ENCODE data around the gene IP6K1.

DNA sequence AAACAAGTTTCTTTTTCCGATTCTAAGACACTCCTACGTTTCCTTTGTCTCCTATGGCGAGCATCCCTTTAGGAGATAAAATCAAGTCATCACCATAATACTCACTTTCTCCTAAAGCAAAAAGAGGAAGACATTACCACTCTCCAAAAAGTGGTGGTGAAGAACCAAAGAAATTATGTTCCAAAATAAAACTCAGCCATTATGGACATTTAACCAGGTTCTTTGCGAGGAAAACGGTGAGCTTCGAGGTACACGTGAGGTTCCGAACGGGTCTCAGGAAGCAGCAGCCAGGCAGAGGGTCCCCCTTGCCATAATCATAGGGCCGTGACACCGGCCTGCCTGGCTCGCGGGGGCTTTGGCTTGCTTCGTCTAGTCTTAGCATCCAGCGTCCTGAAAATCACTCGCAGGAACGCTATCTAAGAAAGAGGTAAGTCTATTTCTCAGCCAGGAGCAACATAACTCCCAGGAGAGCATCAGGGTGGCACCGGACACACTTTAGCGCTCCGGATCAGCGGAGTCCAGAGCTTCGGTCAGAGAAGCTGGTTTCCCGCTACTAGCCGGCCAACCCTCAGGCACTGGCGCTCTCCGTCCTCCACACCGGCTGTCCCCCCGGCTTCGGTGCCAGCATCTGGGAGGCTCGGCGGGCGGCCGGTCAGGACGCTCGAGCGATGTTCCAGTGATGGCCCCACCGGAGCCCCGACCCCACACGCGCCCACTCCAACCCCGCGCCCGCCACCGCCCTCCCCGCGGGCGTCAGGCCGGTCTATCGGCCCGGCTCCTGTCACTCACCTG lies 581 bp downstream of the IP6K1 start:
- TF ChIP-seq, protein P1, sequence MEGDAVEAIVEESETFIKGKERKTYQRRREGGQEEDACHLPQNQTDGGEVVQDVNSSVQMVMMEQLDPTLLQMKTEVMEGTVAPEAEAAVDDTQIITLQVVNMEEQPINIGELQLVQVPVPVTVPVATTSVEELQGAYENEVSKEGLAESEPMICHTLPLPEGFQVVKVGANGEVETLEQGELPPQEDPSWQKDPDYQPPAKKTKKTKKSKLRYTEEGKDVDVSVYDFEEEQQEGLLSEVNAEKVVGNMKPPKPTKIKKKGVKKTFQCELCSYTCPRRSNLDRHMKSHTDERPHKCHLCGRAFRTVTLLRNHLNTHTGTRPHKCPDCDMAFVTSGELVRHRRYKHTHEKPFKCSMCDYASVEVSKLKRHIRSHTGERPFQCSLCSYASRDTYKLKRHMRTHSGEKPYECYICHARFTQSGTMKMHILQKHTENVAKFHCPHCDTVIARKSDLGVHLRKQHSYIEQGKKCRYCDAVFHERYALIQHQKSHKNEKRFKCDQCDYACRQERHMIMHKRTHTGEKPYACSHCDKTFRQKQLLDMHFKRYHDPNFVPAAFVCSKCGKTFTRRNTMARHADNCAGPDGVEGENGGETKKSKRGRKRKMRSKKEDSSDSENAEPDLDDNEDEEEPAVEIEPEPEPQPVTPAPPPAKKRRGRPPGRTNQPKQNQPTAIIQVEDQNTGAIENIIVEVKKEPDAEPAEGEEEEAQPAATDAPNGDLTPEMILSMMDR (tag by site-specific recombination; IDR thresholded peaks at IDR 0.05), result no peak
- TF ChIP-seq, protein P2, sequence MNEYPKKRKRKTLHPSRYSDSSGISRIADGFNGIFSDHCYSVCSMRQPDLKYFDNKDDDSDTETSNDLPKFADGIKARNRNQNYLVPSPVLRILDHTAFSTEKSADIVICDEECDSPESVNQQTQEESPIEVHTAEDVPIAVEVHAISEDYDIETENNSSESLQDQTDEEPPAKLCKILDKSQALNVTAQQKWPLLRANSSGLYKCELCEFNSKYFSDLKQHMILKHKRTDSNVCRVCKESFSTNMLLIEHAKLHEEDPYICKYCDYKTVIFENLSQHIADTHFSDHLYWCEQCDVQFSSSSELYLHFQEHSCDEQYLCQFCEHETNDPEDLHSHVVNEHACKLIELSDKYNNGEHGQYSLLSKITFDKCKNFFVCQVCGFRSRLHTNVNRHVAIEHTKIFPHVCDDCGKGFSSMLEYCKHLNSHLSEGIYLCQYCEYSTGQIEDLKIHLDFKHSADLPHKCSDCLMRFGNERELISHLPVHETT (tag by site-specific recombination; IDR thresholded peaks at IDR 0.05), result no peak
- TF ChIP-seq TRIM28 (IDR thresholded peaks at IDR 0.05; ENCODE audit: borderline replicate concordance, low read length) (no peak), ZFHX2 (tag by site-specific recombination; conservative IDR thresholded peaks at IDR 0.05) (peak; percentile 64), GLI4 (tag by site-specific recombination; IDR thresholded peaks at IDR 0.05) (no peak)
- TF ChIP-seq, protein P3, sequence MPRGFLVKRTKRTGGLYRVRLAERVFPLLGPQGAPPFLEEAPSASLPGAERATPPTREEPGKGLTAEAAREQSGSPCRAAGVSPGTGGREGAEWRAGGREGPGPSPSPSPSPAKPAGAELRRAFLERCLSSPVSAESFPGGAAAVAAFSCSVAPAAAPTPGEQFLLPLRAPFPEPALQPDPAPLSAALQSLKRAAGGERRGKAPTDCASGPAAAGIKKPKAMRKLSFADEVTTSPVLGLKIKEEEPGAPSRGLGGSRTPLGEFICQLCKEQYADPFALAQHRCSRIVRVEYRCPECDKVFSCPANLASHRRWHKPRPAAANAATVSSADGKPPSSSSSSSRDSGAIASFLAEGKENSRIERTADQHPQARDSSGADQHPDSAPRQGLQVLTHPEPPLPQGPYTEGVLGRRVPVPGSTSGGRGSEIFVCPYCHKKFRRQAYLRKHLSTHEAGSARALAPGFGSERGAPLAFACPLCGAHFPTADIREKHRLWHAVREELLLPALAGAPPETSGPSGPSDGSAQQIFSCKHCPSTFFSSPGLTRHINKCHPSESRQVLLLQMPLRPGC (tag by site-specific recombination; IDR thresholded peaks at IDR 0.05), result no peak
- TF ChIP-seq, protein P4, sequence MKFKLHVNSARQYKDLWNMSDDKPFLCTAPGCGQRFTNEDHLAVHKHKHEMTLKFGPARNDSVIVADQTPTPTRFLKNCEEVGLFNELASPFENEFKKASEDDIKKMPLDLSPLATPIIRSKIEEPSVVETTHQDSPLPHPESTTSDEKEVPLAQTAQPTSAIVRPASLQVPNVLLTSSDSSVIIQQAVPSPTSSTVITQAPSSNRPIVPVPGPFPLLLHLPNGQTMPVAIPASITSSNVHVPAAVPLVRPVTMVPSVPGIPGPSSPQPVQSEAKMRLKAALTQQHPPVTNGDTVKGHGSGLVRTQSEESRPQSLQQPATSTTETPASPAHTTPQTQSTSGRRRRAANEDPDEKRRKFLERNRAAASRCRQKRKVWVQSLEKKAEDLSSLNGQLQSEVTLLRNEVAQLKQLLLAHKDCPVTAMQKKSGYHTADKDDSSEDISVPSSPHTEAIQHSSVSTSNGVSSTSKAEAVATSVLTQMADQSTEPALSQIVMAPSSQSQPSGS (tag by site-specific recombination; IDR thresholded peaks at IDR 0.05; ENCODE audit: low read depth), result no peak
